OCI-LY1 (cell line): Measurements from ENCODE around the gene CCDC7.

Source experiments
- H2AFZ ChIP-seq: fragments of 200-600 bp; sonication (generic), shearing (Covaris generic); 2 replicates; pipeline ENCODE4 v1.6.0; 2014; ENCODE audit warnings: antibody characterized with exemption, mild to moderate bottlenecking, low read length
- H3F3A ChIP-seq: fragments of 200-600 bp; sonication (generic), shearing (Covaris generic); 2 replicates; pipeline ENCODE4 v1.6.0; 2014; ENCODE audit warnings: mild to moderate bottlenecking, antibody characterized with exemption, low read length, moderate library complexity; ENCODE audit not compliant: insufficient read depth
- H3K27ac ChIP-seq: fragments of 200-600 bp; sonication (generic); 2 replicates; pipeline ENCODE4 v1.5.1; 2014; ENCODE audit warnings: low read length, mixed run types, mild to moderate bottlenecking, low read depth; ENCODE audit not compliant: poor library complexity, severe bottlenecking
- H3K27me3 ChIP-seq: fragments of 200-600 bp; sonication (generic); 2 replicates; pipeline ENCODE4 v1.6.0; 2014; ENCODE audit warnings: antibody characterized with exemption, mild to moderate bottlenecking, low read length, moderate library complexity; ENCODE audit not compliant: insufficient read depth
- H3K36me3 ChIP-seq: fragments of 200-600 bp; sonication (generic); 2 replicates; pipeline ENCODE4 v1.6.1; 2014; ENCODE audit warnings: mild to moderate bottlenecking, antibody characterized with exemption, low read length, moderate library complexity, mixed read lengths; ENCODE audit not compliant: insufficient read depth
- H3K4me1 ChIP-seq: fragments of 200-600 bp; sonication (generic); 2 replicates; pipeline ENCODE4 v1.5.1; 2014; ENCODE audit warnings: mild to moderate bottlenecking, low read length, moderate library complexity; ENCODE audit not compliant: insufficient read depth, severe bottlenecking
- H3K4me2 ChIP-seq: fragments of 200-600 bp; sonication (generic), shearing (Covaris generic); 2 replicates; pipeline ENCODE4 v1.6.1; 2014; ENCODE audit warnings: low read length
- H3K4me3 ChIP-seq: fragments of 200-600 bp; sonication (generic); 2 replicates; pipeline ENCODE4 v1.5.1; 2014; ENCODE audit warnings: low read length, low read depth, mild to moderate bottlenecking, mixed read lengths; ENCODE audit not compliant: poor library complexity, severe bottlenecking
- H3K79me2 ChIP-seq: fragments of 200-600 bp; shearing (Covaris generic); 2 replicates; pipeline ENCODE4 v1.6.1; 2016; ENCODE audit warnings: mixed run types, low read length, mixed read lengths; ENCODE audit not compliant: insufficient read depth
- H3K9ac ChIP-seq: fragments of 200-600 bp; sonication (generic), shearing (Covaris generic); 2 replicates; pipeline ENCODE4 v1.6.1; 2014; ENCODE audit warnings: mild to moderate bottlenecking, low read length, mixed read lengths
- H3K9me2 ChIP-seq: fragments of 200-600 bp; sonication (generic), shearing (Covaris generic); 2 replicates; pipeline ENCODE4 v1.6.1; 2014; ENCODE audit warnings: low read depth, mild to moderate bottlenecking, low read length, mixed read lengths
- H3K9me3 ChIP-seq: fragments of 200-600 bp; shearing (Covaris generic); 2 replicates; pipeline ENCODE4 v1.6.1; 2014; ENCODE audit warnings: low read length, mixed read lengths
- H4K20me1 ChIP-seq: fragments of 200-600 bp; sonication (generic), shearing (Covaris generic); 2 replicates; pipeline ENCODE4 v1.6.0; 2016; ENCODE audit warnings: mild to moderate bottlenecking, low read length; ENCODE audit not compliant: insufficient read depth
- EZH2 ChIP-seq: fragments of 200-600 bp; sonication (generic), shearing (Covaris generic); IDR thresholded peaks from 2 replicates; pipeline ENCODE4 v1.8.0; 2017; ENCODE audit warnings: borderline replicate concordance, mixed run types, mild to moderate bottlenecking, antibody characterized with exemption, low read length, moderate library complexity, mixed read lengths
- TF ChIP-seq, protein P1 (sequence below): fragments of 200-600 bp; sonication (generic), shearing (Covaris generic); IDR thresholded peaks from 2 replicates; pipeline ENCODE4 v1.5.1; 2017; ENCODE audit warnings: mild to moderate bottlenecking, antibody characterized with exemption, low read length, moderate library complexity, mixed read lengths

The CCDC7 gene

DNA sequence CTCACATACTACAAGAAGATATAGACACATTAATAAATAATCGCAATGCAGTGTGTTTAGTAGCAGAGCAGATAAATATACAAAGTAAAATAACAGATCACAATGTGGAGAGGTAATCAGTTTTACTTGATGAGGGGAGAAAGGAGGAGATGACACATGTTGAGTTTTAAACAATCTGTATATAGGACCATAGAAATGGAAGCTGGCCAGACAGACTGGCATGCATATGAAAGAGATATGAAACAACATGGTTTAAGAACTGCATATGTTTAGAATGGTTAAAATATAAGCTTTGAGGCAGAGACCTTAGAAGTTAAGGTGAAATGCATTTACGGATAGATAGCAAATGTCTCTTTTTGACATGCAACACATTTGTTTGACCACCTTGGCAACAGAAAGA lies 19.8 kb upstream of the CCDC7 start:
- no peaks in the 10 kb centered on the region for H3K27me3 ChIP-seq
- no peaks in the 10 kb centered on the region for H3K4me1 ChIP-seq
- H3K9me2 ChIP-seq = no peaks in the 10 kb centered on the region
- H4K20me1 ChIP-seq = no peaks in the 10 kb centered on the region
- H3K79me2 ChIP-seq = no peaks in the 10 kb centered on the region
- no peak overlapping the region for H2AFZ ChIP-seq
- H3K9ac ChIP-seq = no peak overlapping the region
- TF ChIP-seq, protein P1, sequence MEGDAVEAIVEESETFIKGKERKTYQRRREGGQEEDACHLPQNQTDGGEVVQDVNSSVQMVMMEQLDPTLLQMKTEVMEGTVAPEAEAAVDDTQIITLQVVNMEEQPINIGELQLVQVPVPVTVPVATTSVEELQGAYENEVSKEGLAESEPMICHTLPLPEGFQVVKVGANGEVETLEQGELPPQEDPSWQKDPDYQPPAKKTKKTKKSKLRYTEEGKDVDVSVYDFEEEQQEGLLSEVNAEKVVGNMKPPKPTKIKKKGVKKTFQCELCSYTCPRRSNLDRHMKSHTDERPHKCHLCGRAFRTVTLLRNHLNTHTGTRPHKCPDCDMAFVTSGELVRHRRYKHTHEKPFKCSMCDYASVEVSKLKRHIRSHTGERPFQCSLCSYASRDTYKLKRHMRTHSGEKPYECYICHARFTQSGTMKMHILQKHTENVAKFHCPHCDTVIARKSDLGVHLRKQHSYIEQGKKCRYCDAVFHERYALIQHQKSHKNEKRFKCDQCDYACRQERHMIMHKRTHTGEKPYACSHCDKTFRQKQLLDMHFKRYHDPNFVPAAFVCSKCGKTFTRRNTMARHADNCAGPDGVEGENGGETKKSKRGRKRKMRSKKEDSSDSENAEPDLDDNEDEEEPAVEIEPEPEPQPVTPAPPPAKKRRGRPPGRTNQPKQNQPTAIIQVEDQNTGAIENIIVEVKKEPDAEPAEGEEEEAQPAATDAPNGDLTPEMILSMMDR = no peak
- no peak for TF ChIP-seq EZH2
- no peak overlapping the region for H3K27ac ChIP-seq
- H3K4me2 ChIP-seq = no peak overlapping the region
- no peaks in the 10 kb centered on the region; the same call in 1 of the 2 replicates for H3K9me3 ChIP-seq
- H3K36me3 ChIP-seq = no peaks in the 10 kb centered on the region
- H3F3A ChIP-seq = no peaks in the 10 kb centered on the region
- no peak overlapping the region for H3K4me3 ChIP-seq

DNA sequence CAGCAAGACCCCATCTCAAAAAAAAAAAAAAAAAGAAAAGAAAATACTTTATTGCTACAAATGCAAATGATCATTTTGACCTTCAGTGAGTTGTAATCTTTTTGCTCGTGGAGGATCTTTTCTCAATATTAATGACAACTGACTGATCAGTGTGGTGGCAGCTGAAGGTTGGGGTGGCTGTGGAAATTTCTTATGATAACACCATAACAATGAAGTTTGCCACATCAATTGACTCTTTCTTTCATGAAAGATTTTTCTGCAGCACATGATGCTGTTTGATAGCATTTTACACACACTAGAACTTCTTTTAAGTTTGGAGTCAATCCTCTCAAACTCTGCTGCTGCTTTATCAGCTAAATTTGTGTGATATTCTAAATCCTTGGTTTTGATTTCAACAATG lies 12.4 kb upstream of the CCDC7 start:
- no peak overlapping the region for H3K9ac ChIP-seq
- no peaks in the 10 kb centered on the region for H4K20me1 ChIP-seq
- H3K4me1 ChIP-seq = no peaks in the 10 kb centered on the region
- H3K79me2 ChIP-seq = no peaks in the 10 kb centered on the region
- peaks cover 3% of the 10 kb centered on the region for H3K9me3 ChIP-seq
- no peak overlapping the region for H3K4me2 ChIP-seq
- no peak overlapping the region for H3K27ac ChIP-seq
- H3K36me3 ChIP-seq = no peaks in the 10 kb centered on the region
- H3K4me3 ChIP-seq = no peak overlapping the region
- no peak overlapping the region for H2AFZ ChIP-seq
- H3K9me2 ChIP-seq = no peaks in the 10 kb centered on the region
- H3F3A ChIP-seq = no peaks in the 10 kb centered on the region
- TF ChIP-seq, protein P1 = no peak
- TF ChIP-seq EZH2 = no peak
- no peaks in the 10 kb centered on the region for H3K27me3 ChIP-seq

DNA sequence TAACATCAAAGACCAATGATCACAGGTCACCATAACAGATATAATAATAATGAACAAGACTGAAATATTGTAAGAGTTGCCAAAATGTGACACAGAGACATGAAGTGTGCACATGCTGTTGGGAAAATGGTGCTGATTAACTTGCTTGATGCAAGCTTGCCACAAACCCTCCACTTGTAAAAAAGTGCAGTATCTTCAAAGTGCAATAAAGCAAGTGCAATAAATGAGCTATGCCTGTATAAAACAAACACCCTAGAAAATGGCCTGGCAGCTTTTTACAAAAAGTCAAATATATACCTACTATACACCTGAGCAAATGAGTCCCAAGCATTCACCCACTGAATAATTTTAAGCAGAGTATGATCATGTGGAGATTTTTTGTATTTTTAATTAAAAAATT lies 9.7 kb upstream of the CCDC7 start:
- H2AFZ ChIP-seq = no peak overlapping the region
- no peak overlapping the region for H3K27ac ChIP-seq
- H3K79me2 ChIP-seq = no peaks in the 10 kb centered on the region
- no peaks in the 10 kb centered on the region for H3K27me3 ChIP-seq
- no peak overlapping the region for H3K4me3 ChIP-seq
- H3K4me2 ChIP-seq = no peak overlapping the region
- H4K20me1 ChIP-seq = no peaks in the 10 kb centered on the region
- no peaks in the 10 kb centered on the region for H3K4me1 ChIP-seq
- H3F3A ChIP-seq = no peaks in the 10 kb centered on the region
- H3K9me3 ChIP-seq = peaks cover 3% of the 10 kb centered on the region
- TF ChIP-seq EZH2 = no peak
- TF ChIP-seq, protein P1 = no peak
- H3K9me2 ChIP-seq = no peaks in the 10 kb centered on the region
- H3K36me3 ChIP-seq = no peaks in the 10 kb centered on the region
- H3K9ac ChIP-seq = no peak overlapping the region
